Dedifferentiated amniotic fluid mesenchymal stem cell (primary cell): Measurements from ENCODE around the gene FOXP1.

Experiments
- DNase-seq: peaks from one replicate; pipeline ENCODE4 v3.0.0-alpha.2; 2016; ENCODE audit errors: extremely low spot score

The FOXP1 gene

GRCh38 chr3:71583566-71584393 is at the start of gene FOXP1:
Gene FOXP1 (minus strand): TSS chr3:71583728. CDS start chr3:71198381, 385,347 bp downstream.
- peak; percentile 69 for DNase-seq

- no peak for DNase-seq
These were observed 46.2 kb upstream of the FOXP1 start for GRCh38 chr3:71629711-71630110.

DNA sequence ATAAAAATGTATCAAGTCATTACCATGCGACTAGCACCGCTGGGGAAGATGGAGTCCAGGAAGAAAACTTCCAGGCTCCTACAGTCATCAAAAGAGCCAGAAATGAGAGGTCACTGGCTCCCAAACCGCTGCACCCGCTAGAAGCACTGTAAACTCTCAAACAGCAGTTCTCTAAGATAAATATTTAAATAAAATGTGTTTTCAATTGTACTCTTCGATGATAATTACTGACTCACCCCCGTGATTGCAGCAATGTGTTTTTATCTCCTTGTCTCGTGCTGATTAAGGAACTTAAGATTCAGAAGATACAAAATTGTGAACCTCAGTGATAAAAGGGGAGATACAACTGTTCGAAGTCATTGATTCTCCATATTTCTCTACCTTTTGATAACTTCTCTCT is 45.8 kb upstream of the FOXP1 start:
- DNase-seq: no peak

- DNase-seq: no peak
These were observed 45.0 kb upstream of the FOXP1 start for GRCh38 chr3:71628522-71628921.

- DNase-seq: no peak
These were observed 42.1 kb upstream of the FOXP1 start for GRCh38 chr3:71625676-71626075.

- no peak for DNase-seq
These were observed 38.5 kb upstream of the FOXP1 start for GRCh38 chr3:71621825-71622537.

DNA sequence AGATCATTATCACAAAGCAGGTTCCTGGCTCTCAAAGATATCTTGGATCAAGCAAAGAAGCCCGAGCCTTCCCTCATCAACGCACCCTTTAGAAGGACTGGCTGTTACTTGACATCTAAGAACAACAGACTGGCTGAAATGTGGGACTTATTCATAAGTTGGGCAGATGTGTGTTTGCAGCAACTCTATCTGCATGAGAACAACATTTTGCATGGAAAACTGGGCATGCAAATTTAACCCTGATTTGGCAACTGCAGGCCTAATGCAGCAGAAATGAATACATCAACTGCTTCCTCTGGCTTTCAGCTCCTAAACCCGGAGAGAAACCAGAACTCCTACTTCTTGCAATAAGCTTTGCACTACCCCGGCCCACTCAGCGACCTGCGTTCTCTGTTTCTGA is 35.0 kb upstream of the FOXP1 start:
- no peak for DNase-seq

DNA sequence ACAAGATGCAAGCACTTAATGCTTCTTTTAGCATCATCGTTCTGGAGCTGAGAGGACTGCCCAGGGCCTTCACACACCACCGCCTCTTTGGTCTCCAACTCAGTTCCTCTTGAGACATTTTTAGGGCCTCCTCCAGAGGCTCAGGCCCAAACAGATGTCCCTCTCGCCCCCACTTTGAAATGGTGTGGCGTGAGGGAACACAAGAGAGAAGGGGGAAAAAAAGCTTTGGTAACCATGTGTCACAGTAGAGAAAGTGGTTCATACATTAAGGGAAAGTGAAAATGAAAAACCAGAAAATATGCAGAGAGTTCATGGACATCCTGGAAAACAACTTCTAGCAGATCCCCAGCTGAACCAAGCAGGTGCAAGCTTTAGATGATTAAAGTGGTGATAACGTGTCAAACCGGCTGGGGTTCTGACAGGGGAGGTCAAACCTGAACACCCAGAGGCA is 33.1 kb upstream of the FOXP1 start:
- no peak for DNase-seq

GRCh38 chr3:71614869-71615268 is 31.3 kb upstream of the FOXP1 start:
- DNase-seq: no peak

GRCh38 chr3:71614426-71614825 is 30.9 kb upstream of the FOXP1 start:
- no peak for DNase-seq

DNA sequence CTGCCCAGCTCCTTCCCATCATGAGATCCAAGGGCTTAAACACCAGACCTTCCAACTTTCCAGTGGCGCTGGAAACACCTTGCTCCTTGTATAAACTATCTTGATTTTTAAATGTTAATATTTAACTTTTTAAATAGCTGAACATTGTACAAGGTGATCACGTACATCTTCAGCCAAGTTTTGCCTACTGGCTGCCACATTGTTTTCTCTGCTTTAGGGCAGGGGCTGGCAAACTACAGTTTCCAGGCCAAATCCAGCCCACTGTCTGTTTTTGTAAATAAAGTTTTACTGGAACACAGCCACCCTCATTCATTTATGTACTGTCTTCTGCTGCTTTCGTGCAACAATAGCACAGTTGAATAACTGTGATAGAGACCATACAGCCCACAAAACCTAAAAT is 27.6 kb upstream of the FOXP1 start:
- DNase-seq: no peak

DNA sequence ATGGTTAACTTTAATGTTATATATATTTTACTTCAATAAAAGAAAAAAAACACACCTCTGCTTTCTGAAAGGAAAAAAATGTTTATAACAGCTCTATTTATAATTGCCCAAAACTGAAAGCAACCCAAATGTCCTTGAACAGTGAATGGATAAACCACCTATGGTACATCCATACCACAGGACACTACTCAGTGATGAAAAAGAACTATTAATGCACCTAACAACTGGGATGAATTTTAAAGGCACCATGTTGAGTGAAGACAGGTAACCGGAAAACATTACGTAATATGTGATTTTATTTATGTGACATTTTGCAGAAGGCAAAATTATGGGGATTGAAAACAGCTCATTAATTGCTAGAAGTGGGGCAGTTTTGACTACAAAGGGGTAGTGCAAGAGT is 23.8 kb upstream of the FOXP1 start:
- DNase-seq: no peak

GRCh38 chr3:71606582-71606981 is 23.1 kb upstream of the FOXP1 start:
- no peak for DNase-seq

DNA sequence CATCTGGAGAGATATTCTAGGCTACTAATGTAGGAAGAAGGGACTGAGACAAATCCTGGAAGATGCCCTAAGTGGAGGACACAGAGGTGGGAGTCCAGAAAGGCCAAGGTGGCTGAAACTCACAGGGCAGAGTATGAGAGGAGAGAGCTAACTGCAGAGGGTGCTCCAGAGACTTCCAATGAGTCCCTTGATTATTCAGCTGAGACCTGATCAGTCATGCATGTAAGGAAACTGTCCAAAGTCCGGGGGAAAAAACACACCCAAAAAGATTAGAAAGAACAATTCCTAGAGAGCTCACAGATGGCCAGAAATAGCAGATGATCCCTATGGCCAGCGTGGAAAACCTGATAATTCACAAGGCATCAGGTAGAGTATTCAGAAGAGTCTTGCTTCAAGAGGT is 18.7 kb upstream of the FOXP1 start:
- no peak for DNase-seq

DNA sequence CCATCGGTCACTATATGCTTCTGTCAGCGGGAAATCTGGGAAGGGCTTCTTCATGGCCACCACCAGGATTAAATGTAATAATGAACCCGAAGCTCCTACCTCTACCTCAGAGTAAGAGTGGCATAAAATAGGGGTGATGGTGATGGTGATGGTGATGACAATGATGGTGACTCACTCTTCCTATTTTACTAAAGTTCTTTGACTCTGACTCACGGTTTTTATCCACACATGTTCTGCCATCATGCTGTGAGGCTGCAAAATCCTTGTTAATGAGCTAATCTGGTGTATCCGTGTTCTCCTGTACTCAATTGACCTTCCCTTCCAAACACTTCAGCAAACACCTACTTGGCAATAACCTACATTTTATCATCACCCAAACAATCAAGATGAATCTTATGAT is 18.3 kb upstream of the FOXP1 start:
- DNase-seq: no peak

- DNase-seq: no peak
These were observed 17.2 kb upstream of the FOXP1 start for GRCh38 chr3:71600646-71601288.

GRCh38 chr3:71599416-71599815 is 15.9 kb upstream of the FOXP1 start:
- peak; percentile 42 for DNase-seq

GRCh38 chr3:71598292-71598691 is 14.8 kb upstream of the FOXP1 start:
- no peak for DNase-seq

- DNase-seq: no peak
These were observed 13.8 kb upstream of the FOXP1 start for GRCh38 chr3:71597286-71597685.

DNA sequence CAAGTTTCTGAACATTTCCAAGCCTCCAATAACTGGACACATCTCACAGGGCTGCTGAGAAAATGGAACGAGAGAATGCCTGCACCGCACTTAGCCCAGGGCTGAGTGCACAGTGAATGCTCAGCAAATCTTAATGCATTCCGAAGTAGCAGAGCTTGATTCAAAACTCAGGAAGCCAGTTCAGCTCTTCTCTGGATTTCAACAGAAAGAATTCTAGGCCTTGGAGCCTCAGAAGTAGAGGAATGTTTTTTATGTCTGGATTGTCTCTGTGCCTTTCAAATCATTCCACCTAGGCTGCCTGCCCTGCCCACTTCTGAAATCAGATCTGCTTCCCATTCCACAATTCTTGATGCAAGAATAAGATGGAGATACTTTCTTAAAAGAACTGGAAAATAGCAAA is 9.6 kb upstream of the FOXP1 start:
- DNase-seq: no peak

- DNase-seq: no peak
These were observed 7.6 kb upstream of the FOXP1 start for GRCh38 chr3:71591101-71591500.

DNA sequence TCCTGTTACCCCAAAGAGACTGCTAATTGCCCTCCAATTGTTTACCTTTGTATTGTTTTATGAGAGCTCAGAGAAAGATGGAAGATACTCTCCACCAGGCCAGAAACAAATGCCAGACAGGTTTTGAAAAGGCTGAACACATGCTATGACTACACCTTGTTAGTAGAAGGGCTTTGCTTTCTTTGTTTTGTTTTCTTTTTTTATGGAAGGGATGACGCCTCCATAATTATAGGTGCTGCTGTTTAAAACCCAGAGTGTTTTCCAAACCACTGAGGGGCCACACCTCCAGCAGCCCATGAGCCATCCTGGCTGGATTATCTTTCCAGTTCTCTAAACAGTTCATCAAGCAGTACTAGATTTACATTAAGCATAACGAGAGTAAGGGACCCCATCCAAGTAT is 5.6 kb upstream of the FOXP1 start:
- no peak for DNase-seq

- DNase-seq: no peak
These were observed 4.4 kb upstream of the FOXP1 start for GRCh38 chr3:71587958-71588357.
